ENCODE measurements around the gene CAMK2B.
A peak's percentile ranks its signal among the peaks of the same experiment; 100 is the strongest.
"Not testable (repeated sequence)": the region's sequence is repeated elsewhere in the genome, so short reads cannot be mapped to it uniquely, and the experiment has no call there.

The CAMK2B gene

DNA sequence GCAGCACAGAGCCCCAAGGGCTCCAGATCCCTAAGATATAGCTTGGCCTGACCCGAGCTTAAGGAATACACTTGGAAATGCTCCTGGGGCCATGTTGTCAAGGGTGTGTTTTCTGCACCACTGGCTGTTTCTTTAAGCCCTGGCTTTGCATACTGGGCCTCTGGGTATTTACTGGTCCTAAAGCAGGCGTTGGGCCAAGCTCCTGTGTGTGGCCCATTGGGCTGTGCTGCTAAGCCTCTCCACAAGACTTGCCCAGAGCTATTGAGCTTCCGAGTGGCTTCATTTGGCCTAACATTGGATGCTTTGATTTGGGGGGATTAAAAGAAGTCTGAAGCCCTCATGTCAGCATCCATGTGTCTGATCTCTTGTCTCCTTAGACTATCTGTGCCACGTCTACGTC is 119.4 kb downstream of the CAMK2B start:
- H3K36me3 ChIP-seq (ENCODE audit: insufficient read depth, low read length), result peaks cover 80% of the 10 kb centered on the region
- H3K4me1 ChIP-seq (ENCODE audit: insufficient read depth, low read length), result peaks cover 19% of the 10 kb centered on the region
- H3K27me3 ChIP-seq (ENCODE audit: insufficient read depth, low read length, poor library complexity), result no peaks in the 10 kb centered on the region
- H3K79me2 ChIP-seq (ENCODE audit: insufficient read depth, low read length), result peaks cover 40% of the 10 kb centered on the region
- no peak overlapping the region for H3K4me2 ChIP-seq (ENCODE audit: insufficient read depth, low read length)
- no peak overlapping the region for H3K9ac ChIP-seq (ENCODE audit: low read depth, low read length)
- H3K27ac ChIP-seq (ENCODE audit: low read length), result no peak overlapping the region
- H4K20me1 ChIP-seq (ENCODE audit: insufficient read depth, low read length), result peaks cover 18% of the 10 kb centered on the region; the same call in 1 of the 2 replicates
- no peak overlapping the region for H3K4me3 ChIP-seq (ENCODE audit: low read depth in 1 of 2, low read length in 2 of 2)
- H2AFZ ChIP-seq (ENCODE audit: low read depth, low read length), result no peak overlapping the region
- no peak for DNase-seq
- no peak for ATAC-seq (ENCODE audit: insufficient read depth, low read depth)
- no peak for TF ChIP-seq EZH2 (IDR thresholded peaks at IDR 0.05; ENCODE audit: borderline replicate concordance, low read depth, low read length, severe bottlenecking)
- H3K9me3 ChIP-seq (ENCODE audit: insufficient read depth, low read length, severe bottlenecking), result no peaks in the 10 kb centered on the region

DNA sequence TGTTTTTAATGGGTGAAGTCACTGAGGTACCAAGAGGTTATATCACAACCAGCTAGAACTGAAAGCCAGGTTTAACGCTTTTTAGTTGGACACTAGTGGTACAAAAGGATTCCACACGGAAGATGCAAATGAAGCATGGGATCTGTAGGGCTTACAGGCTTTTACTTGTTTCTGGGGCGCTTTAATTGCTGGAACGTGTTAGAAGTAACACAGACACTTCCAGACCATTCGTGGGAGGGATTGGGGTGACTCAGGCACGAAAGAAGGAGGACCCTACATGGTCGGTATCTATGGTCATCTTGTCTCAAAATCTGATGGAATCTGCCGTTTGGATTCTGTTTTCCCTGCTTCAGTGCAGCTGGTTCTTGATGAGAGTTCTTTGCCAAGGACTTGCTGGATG is 123.6 kb downstream of the CAMK2B start:
- H3K27me3 ChIP-seq (ENCODE audit: insufficient read depth, low read length, poor library complexity), result no peaks in the 10 kb centered on the region
- H4K20me1 ChIP-seq (ENCODE audit: insufficient read depth, low read length), result peaks cover 18% of the 10 kb centered on the region; the same call in 1 of the 2 replicates
- ATAC-seq (ENCODE audit: insufficient read depth, low read depth) (no peak), DNase-seq (no peak)
- no peak for TF ChIP-seq EZH2 (IDR thresholded peaks at IDR 0.05; ENCODE audit: borderline replicate concordance, low read depth, low read length, severe bottlenecking)
- TF ChIP-seq, protein P1, sequence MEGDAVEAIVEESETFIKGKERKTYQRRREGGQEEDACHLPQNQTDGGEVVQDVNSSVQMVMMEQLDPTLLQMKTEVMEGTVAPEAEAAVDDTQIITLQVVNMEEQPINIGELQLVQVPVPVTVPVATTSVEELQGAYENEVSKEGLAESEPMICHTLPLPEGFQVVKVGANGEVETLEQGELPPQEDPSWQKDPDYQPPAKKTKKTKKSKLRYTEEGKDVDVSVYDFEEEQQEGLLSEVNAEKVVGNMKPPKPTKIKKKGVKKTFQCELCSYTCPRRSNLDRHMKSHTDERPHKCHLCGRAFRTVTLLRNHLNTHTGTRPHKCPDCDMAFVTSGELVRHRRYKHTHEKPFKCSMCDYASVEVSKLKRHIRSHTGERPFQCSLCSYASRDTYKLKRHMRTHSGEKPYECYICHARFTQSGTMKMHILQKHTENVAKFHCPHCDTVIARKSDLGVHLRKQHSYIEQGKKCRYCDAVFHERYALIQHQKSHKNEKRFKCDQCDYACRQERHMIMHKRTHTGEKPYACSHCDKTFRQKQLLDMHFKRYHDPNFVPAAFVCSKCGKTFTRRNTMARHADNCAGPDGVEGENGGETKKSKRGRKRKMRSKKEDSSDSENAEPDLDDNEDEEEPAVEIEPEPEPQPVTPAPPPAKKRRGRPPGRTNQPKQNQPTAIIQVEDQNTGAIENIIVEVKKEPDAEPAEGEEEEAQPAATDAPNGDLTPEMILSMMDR (IDR thresholded peaks at IDR 0.05; ENCODE audit: borderline replicate concordance, extremely low read depth, low read length, poor library complexity, severe bottlenecking), result no peak
- H3K36me3 ChIP-seq (ENCODE audit: insufficient read depth, low read length), result peaks cover 40% of the 10 kb centered on the region
- H3K27ac ChIP-seq (ENCODE audit: low read length), result peak overlapping the region; percentile 50; the same call in 1 of the 2 replicates
- peak overlapping the region; percentile 98 for H3K4me2 ChIP-seq (ENCODE audit: insufficient read depth, low read length)
- H2AFZ ChIP-seq (ENCODE audit: low read depth, low read length), result no peak overlapping the region
- peaks cover 43% of the 10 kb centered on the region for H3K79me2 ChIP-seq (ENCODE audit: insufficient read depth, low read length)
- peak overlapping the region; percentile 98 to 99 for H3K4me3 ChIP-seq (ENCODE audit: low read depth in 1 of 2, low read length in 2 of 2)
- peak overlapping the region; percentile 80 for H3K9ac ChIP-seq (ENCODE audit: low read depth, low read length)
- peaks cover 19% of the 10 kb centered on the region for H3K4me1 ChIP-seq (ENCODE audit: insufficient read depth, low read length)
- H3K9me3 ChIP-seq (ENCODE audit: insufficient read depth, low read length, severe bottlenecking), result no peaks in the 10 kb centered on the region

DNA sequence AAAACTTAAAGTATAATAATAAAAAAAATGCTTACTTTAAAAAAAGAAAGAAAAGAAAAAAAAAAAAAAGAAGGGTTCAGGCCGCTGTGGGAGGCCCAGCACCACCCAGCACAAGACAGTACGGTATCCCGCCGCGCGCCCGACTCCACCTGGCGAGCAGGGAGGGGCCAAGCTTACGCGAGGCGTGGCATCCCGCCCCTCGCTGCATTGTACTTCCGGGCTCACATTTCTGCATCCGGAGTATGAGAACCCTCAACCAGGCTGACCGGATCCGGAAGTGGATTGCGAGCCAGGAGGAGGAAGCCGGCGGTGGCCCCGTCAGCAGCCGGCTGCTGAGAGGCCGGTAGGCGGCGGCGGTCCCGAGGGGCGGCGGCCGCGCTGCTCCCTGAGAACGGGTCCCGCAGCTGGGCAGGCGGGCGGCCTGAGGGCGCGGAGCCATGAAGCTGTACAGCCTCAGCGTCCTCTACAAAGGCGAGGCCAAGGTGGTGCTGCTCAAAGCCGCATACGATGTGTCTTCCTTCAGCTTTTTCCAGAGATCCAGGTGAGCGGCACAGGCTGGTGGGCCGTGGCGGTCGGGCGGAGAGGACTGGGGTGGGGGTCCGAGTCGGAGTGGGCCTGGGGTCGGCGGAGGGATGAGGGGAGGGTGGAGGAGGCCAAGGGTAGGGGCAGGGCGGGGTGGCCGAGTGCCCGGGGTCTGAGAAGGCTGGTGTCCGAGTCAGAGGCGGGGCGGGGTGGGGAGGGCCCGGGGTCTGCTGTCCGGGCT is 124.5 kb downstream of the CAMK2B start, which contains the start of gene YKT6:
Gene YKT6, plus strand, starts transcription at position 280 of the 763 bp plus-strand sequence. Its CDS starts 158 bp downstream, at position 438.
- TF ChIP-seq, protein P1 (IDR thresholded peaks at IDR 0.05; ENCODE audit: borderline replicate concordance, extremely low read depth, low read length, poor library complexity, severe bottlenecking), result peak; percentile 53
- no peak for TF ChIP-seq EZH2 (IDR thresholded peaks at IDR 0.05; ENCODE audit: borderline replicate concordance, low read depth, low read length, severe bottlenecking)

DNA sequence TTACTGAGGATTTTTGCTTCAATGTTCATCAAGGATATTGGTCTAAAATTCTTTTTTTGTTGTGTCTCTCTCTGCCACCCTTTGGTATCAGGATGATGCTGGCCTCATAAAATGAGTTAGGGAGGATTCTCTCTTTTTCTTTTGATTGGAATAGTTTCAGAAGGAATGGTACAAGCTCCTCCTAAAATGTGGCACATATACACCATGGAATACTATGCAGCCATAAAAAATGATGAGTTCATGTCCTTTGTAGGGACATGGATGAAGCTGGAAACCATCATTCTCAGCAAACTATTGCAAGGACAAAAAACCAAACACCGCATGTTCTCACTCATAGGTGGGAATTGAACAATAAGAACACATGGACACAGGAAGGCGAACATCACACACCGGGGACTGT is 125.2 kb downstream of the CAMK2B start:
- Histone ChIP-seq H3K4me1 (ENCODE audit: insufficient read depth, low read length) (peaks cover 30% of the 10 kb centered on the region), H4K20me1 (ENCODE audit: insufficient read depth, low read length) (peaks cover 14% of the 10 kb centered on the region; the same call in 1 of the 2 replicates), H3K4me2 (ENCODE audit: insufficient read depth, low read length) (peak overlapping the region; percentile 98; the same call in 1 of the 2 replicates), H3K36me3 (ENCODE audit: insufficient read depth, low read length) (peaks cover 23% of the 10 kb centered on the region), H3K79me2 (ENCODE audit: insufficient read depth, low read length) (peaks cover 38% of the 10 kb centered on the region)
- not testable (repeated sequence) for H2AFZ ChIP-seq (ENCODE audit: low read depth, low read length); H3K4me3 ChIP-seq (ENCODE audit: low read depth in 1 of 2, low read length in 2 of 2); H3K27me3 ChIP-seq (ENCODE audit: insufficient read depth, low read length, poor library complexity); DNase-seq; ATAC-seq (ENCODE audit: insufficient read depth, low read depth); H3K9ac ChIP-seq (ENCODE audit: low read depth, low read length); H3K9me3 ChIP-seq (ENCODE audit: insufficient read depth, low read length, severe bottlenecking); H3K27ac ChIP-seq (ENCODE audit: low read length)

More for the DNA sequence above, 124.5 kb downstream of the CAMK2B start, which contains the start of gene YKT6:
- DNase-seq, result peak; percentile 96
- H3K27me3 ChIP-seq (ENCODE audit: insufficient read depth, low read length, poor library complexity), result no peaks in the 10 kb centered on the region
- H3K36me3 ChIP-seq (ENCODE audit: insufficient read depth, low read length), result peaks cover 30% of the 10 kb centered on the region
- H3K4me3 ChIP-seq (ENCODE audit: low read depth in 1 of 2, low read length in 2 of 2), result peak within 1 kb of the TSS; percentile 98 to 99
- H2AFZ ChIP-seq (ENCODE audit: low read depth, low read length), result peak within 1 kb of the TSS; percentile 91
- ATAC-seq (ENCODE audit: insufficient read depth, low read depth), result peak; percentile 98
- H4K20me1 ChIP-seq (ENCODE audit: insufficient read depth, low read length), result peaks cover 14% of the 10 kb centered on the region; the same call in 1 of the 2 replicates
- no peaks in the 10 kb centered on the region for H3K9me3 ChIP-seq (ENCODE audit: insufficient read depth, low read length, severe bottlenecking)
- H3K9ac ChIP-seq (ENCODE audit: low read depth, low read length), result peak within 1 kb of the TSS; percentile 80
- H3K79me2 ChIP-seq (ENCODE audit: insufficient read depth, low read length), result peaks cover 41% of the 10 kb centered on the region
- peak within 1 kb of the TSS; percentile 86 for H3K27ac ChIP-seq (ENCODE audit: low read length)
- peaks cover 27% of the 10 kb centered on the region for H3K4me1 ChIP-seq (ENCODE audit: insufficient read depth, low read length)
- peak within 1 kb of the TSS; percentile 98 for H3K4me2 ChIP-seq (ENCODE audit: insufficient read depth, low read length)
